Stimulated activated naive CD8-positive, alpha-beta T cell treated with anti-CD3 and anti-CD28 coated beads, Interleukin-15, amount 100 ng/mL, for 72 hours (primary cell): Measurements from ENCODE around the gene SFXN2.
"Not testable (repeated sequence)": the region's sequence is repeated elsewhere in the genome, so short reads cannot be mapped to it uniquely, and the experiment has no call there.

Experiments
- ATAC-seq: fragments of 150-1000 bp; cut with Tn5 transposase; 2 replicates; pipeline ENCODE4 v1.10.0; 2021; ENCODE audit warnings: mild to moderate bottlenecking, moderate library complexity
- DNase-seq, 2 donors: peaks; one replicate each; pipeline ENCODE4 v3.0.0; 2021 to 2022
- H3K27ac Mint-ChIP-seq, 2 donors: one replicate each; pipeline ENCODE4 v1.8.0; 2022; ENCODE audit warnings: mild to moderate bottlenecking in 2 of 2, mixed read lengths in 2 of 2, moderate library complexity in 2 of 2
- H3K27me3 Mint-ChIP-seq: one replicate; pipeline ENCODE4 v1.8.0; 2022; ENCODE audit warnings: mixed read lengths
- H3K4me1 Mint-ChIP-seq: one replicate; pipeline ENCODE4 v1.8.0; 2022; ENCODE audit warnings: mild to moderate bottlenecking, mixed read lengths
- H3K4me3 Mint-ChIP-seq, 2 donors: one replicate each; pipeline ENCODE4 v1.8.0; 2022; ENCODE audit warnings: mild to moderate bottlenecking in 2 of 2, mixed read lengths in 2 of 2, moderate library complexity in 1 of 2
- H3K9me3 Mint-ChIP-seq, 2 donors: one replicate each; pipeline ENCODE4 v1.8.0; 2022; ENCODE audit warnings: mixed read lengths in 2 of 2

Gene SFXN2

GRCh38 chr10:102714621-102715455 lies at the start of gene SFXN2:
Gene SFXN2 (plus strand): TSS chr10:102714636. CDS start chr10:102726637, 12,001 bp downstream.
- H3K27ac Mint-ChIP-seq: peak within 1 kb of the TSS; percentile 95 to 98
- no peaks in the 10 kb centered on the region for H3K27me3 Mint-ChIP-seq
- DNase-seq (peak in 1 of 2 donors; percentile 66), ATAC-seq (peak; percentile 53)
- H3K9me3 Mint-ChIP-seq: no peaks in the 10 kb centered on the region
- H3K4me3 Mint-ChIP-seq: peak within 1 kb of the TSS; percentile 87 to 91
- peaks cover 78% of the 10 kb centered on the region for H3K4me1 Mint-ChIP-seq

- Mint-ChIP-seq H3K27me3 (no peaks in the 10 kb centered on the region), H3K27ac (no peak overlapping the region), H3K4me3 (no peak overlapping the region), H3K9me3 (no peaks in the 10 kb centered on the region), H3K4me1 (peaks cover 47% of the 10 kb centered on the region)
- no peak for ATAC-seq
- DNase-seq: no peak
Observed at GRCh38 chr10:102665904-102666509, 48.4 kb upstream of the SFXN2 start.

- peak overlapping the region; percentile 72 to 77 for H3K27ac Mint-ChIP-seq
- not testable (repeated sequence) for H3K9me3 Mint-ChIP-seq, H3K27me3 Mint-ChIP-seq, ATAC-seq, DNase-seq, H3K4me3 Mint-ChIP-seq
- H3K4me1 Mint-ChIP-seq: peaks cover 33% of the 10 kb centered on the region
Observed at GRCh38 chr10:102667411-102667810, 47.0 kb upstream of the SFXN2 start.

- no peak overlapping the region for H3K4me3 Mint-ChIP-seq
- H3K4me1 Mint-ChIP-seq: peaks cover 40% of the 10 kb centered on the region
- H3K27ac Mint-ChIP-seq: peak overlapping the region in 1 of 2 donors; percentile 86
- no peak for DNase-seq
- ATAC-seq: peak; percentile 27
- no peaks in the 10 kb centered on the region for H3K27me3 Mint-ChIP-seq
- no peaks in the 10 kb centered on the region for H3K9me3 Mint-ChIP-seq
Observed at GRCh38 chr10:102668326-102669107, 45.9 kb upstream of the SFXN2 start.

GRCh38 chr10:102669206-102670064 lies 45.0 kb upstream of the SFXN2 start:
- H3K27me3 Mint-ChIP-seq: no peaks in the 10 kb centered on the region
- peak; percentile 52 for ATAC-seq
- no peaks in the 10 kb centered on the region for H3K9me3 Mint-ChIP-seq
- DNase-seq: peak in 1 of 2 donors; percentile 41
- H3K4me3 Mint-ChIP-seq: no peak overlapping the region
- peak overlapping the region in 1 of 2 donors; percentile 63 for H3K27ac Mint-ChIP-seq
- H3K4me1 Mint-ChIP-seq: peaks cover 49% of the 10 kb centered on the region

- Mint-ChIP-seq H3K9me3 (no peaks in the 10 kb centered on the region), H3K27me3 (no peaks in the 10 kb centered on the region), H3K27ac (no peak overlapping the region), H3K4me1 (peaks cover 56% of the 10 kb centered on the region), H3K4me3 (no peak overlapping the region)
- DNase-seq (no peak), ATAC-seq (no peak)
Observed at GRCh38 chr10:102670065-102670670, 44.3 kb upstream of the SFXN2 start.

- H3K9me3 Mint-ChIP-seq: no peaks in the 10 kb centered on the region
- H3K27me3 Mint-ChIP-seq: no peaks in the 10 kb centered on the region
- H3K27ac Mint-ChIP-seq: no peak overlapping the region
- no peak for ATAC-seq
- no peak for DNase-seq
- no peak overlapping the region for H3K4me3 Mint-ChIP-seq
- H3K4me1 Mint-ChIP-seq: peaks cover 64% of the 10 kb centered on the region
Observed at GRCh38 chr10:102670871-102671434, 43.5 kb upstream of the SFXN2 start.

- Mint-ChIP-seq H3K27me3 (no peaks in the 10 kb centered on the region), H3K4me1 (peaks cover 66% of the 10 kb centered on the region), H3K27ac (peak overlapping the region in 1 of 2 donors; percentile 79), H3K4me3 (peak overlapping the region; percentile 72 to 86), H3K9me3 (no peaks in the 10 kb centered on the region)
- no peak for DNase-seq
- no peak for ATAC-seq
Observed at GRCh38 chr10:102673236-102673818, 41.1 kb upstream of the SFXN2 start.

GRCh38 chr10:102673819-102674511 lies 40.5 kb upstream of the SFXN2 start:
- peak; percentile 63 to 72 for DNase-seq
- Mint-ChIP-seq H3K9me3 (no peaks in the 10 kb centered on the region), H3K27me3 (no peaks in the 10 kb centered on the region), H3K4me1 (peaks cover 70% of the 10 kb centered on the region), H3K27ac (peak overlapping the region; percentile 0 to 79), H3K4me3 (peak overlapping the region; percentile 72 to 86)
- ATAC-seq: peak; percentile 93

GRCh38 chr10:102674566-102674965 lies 39.9 kb upstream of the SFXN2 start:
- Mint-ChIP-seq H3K4me1 (peaks cover 68% of the 10 kb centered on the region), H3K27me3 (no peaks in the 10 kb centered on the region), H3K4me3 (peak overlapping the region; percentile 72 to 86), H3K27ac (peak overlapping the region in 1 of 2 donors; percentile 88), H3K9me3 (no peaks in the 10 kb centered on the region)
- ATAC-seq: peak; percentile 46
- DNase-seq: no peak

GRCh38 chr10:102675011-102675665 lies 39.3 kb upstream of the SFXN2 start:
- Mint-ChIP-seq H3K4me3 (peak overlapping the region; percentile 72 to 86), H3K27ac (peak overlapping the region in 1 of 2 donors; percentile 34), H3K4me1 (peaks cover 63% of the 10 kb centered on the region), H3K9me3 (no peaks in the 10 kb centered on the region), H3K27me3 (no peaks in the 10 kb centered on the region)
- ATAC-seq (peak; percentile 11), DNase-seq (no peak)

- DNase-seq (no peak), ATAC-seq (no peak)
- peak overlapping the region in 1 of 2 donors; percentile 72 for H3K4me3 Mint-ChIP-seq
- no peaks in the 10 kb centered on the region for H3K27me3 Mint-ChIP-seq
- no peaks in the 10 kb centered on the region for H3K9me3 Mint-ChIP-seq
- peaks cover 63% of the 10 kb centered on the region for H3K4me1 Mint-ChIP-seq
- H3K27ac Mint-ChIP-seq: no peak overlapping the region
Observed at GRCh38 chr10:102675666-102676533, 38.5 kb upstream of the SFXN2 start.
